ENCODE results near the gene LRRC18.

LRRC18 gene

DNA sequence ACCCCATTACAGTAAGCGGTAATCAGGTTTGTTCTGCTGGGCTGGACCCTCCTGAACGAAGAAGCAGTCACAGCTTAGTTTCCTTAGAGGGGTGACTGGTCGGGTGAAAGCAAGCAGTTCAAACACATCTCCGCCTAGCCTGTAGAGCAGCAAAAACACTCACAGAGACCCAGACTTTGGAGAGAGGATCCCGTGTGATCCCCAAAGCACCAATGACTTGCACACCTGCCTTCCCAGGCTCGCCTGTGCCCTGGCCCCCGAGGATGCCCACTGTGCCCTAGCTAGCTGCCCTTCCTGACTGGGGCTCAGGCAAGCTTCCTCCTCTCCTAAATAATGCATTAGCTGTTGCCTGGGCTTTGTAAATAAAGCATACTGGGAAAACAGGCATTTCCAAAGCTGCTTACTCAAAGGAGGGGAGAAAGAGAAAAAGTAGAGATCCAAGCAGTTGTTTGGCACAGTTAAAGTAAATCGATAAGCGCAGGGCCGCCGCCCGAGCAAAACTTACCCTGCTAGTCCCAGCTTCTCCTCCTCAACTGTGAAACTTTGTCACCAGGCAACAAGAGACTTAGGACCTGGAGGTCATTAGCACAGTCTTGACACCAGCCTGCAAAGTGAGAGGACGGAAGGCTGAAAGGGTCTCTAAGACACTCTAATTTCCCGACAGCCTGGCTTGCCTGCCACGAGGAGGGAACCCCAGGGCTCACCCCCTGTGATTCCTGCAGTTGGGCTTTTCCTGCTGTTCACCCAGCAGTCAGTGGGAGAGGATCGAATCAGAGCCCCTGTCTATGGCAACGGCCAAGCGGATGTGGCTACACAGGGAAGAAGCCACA lies 4.8 kb downstream of the LRRC18 start:
- no peak for DNase-seq (ENCODE audit: low read depth)
- no peak overlapping the region for H3K4me3 ChIP-seq (ENCODE audit: low read length)
- TF ChIP-seq, protein P1, sequence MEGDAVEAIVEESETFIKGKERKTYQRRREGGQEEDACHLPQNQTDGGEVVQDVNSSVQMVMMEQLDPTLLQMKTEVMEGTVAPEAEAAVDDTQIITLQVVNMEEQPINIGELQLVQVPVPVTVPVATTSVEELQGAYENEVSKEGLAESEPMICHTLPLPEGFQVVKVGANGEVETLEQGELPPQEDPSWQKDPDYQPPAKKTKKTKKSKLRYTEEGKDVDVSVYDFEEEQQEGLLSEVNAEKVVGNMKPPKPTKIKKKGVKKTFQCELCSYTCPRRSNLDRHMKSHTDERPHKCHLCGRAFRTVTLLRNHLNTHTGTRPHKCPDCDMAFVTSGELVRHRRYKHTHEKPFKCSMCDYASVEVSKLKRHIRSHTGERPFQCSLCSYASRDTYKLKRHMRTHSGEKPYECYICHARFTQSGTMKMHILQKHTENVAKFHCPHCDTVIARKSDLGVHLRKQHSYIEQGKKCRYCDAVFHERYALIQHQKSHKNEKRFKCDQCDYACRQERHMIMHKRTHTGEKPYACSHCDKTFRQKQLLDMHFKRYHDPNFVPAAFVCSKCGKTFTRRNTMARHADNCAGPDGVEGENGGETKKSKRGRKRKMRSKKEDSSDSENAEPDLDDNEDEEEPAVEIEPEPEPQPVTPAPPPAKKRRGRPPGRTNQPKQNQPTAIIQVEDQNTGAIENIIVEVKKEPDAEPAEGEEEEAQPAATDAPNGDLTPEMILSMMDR (IDR thresholded peaks at IDR 0.05; ENCODE audit: insufficient read depth, low read depth, low read length, missing control alignments) = no peak

DNA sequence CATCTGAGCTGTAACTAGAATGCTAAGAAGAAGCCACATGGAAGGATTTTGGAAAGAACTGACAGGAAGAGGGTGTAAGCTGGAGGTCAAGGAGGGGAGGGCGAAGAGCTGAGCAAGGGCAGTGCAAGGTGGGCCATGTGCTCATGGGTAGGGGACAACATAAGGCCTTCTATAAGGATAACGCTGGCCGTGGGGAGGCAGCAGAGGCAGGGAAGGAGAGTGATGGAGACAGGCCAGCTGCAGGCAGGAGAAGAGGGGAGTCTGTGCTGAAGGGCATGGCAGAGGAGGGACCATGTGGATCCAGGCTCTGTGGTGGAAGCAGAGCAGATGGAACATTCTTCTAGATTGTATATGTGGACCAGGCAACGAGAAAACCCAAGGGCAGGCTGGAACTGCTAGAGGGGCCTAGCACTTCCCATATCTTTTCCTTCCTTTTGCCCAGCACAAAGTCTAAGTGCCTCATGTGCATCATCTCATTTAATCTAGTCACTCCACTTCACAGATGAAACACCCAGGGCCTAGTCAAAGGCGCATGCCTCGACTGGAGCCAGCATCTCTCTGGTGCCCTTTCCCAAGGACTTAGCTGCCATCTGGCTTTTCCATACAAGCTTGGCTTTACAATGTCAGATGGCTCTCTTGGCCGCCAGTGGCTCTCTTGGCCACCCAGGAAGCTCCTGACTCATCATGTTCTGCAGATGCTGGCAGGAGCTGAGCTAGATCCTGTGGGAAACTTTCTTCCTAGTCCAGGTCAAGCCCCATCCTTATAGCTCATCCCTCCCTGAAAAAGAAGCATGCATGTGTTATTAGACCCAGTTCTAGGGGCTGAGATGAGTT lies 6.6 kb downstream of the LRRC18 start:
- TF ChIP-seq, protein P1 (IDR thresholded peaks at IDR 0.05; ENCODE audit: insufficient read depth, low read depth, low read length, missing control alignments) = no peak

DNA sequence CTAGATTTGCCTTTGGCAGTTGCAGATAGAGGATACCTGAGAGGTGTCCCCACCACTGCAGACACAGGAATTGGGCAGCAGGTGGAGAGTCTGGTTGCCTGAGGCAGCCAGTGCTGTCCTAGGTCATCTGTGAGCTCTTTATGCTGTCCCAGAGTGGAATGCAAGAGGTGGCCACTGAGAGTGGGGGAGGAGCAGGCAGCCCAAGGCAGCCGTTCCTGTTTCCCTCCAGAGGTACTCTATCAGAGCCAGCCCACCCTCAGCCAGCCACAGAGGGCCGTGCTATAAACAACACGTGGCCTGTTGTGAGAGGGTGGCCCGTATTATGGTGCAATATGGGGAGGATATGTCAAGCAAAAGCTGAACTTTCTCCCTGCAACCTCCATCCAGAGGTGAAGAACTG lies 8.5 kb downstream of the LRRC18 start:
- H3K4me3 ChIP-seq (ENCODE audit: low read length) = no peak overlapping the region
- DNase-seq (ENCODE audit: low read depth) = no peak
- TF ChIP-seq, protein P1 (IDR thresholded peaks at IDR 0.05; ENCODE audit: insufficient read depth, low read depth, low read length, missing control alignments) = no peak

More for the DNA sequence above, 6.6 kb downstream of the LRRC18 start:
- DNase-seq (ENCODE audit: low read depth) = no peak
- H3K4me3 ChIP-seq (ENCODE audit: low read length) = no peak overlapping the region

DNA sequence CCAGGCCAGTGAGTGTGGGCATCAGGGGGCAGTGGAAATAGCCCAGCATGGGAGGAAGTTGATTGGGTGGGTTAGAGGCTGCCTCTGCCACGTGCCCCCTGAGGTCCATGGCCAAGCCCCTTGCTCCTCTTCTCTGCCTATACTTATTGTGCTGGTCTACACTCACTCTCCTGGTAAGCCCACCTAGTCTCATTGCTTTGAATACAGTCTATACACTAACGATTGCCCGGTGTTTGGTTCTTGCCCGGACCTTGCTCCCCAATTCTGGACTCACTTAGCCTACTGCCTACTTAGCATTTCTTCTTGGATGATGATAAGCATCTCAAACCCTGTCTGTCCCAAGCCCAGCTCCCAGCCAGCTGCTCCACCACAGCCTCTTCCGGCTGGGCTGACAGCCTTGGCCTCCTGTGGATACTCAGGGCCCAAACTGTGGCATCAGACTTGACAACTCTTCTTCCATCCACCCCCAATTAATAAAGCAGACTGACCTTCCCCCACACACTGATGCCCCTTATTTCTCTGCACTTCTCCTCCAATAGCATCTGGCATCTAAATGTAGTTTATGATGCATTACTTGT lies 10.1 kb downstream of the LRRC18 start:
- no peak for DNase-seq (ENCODE audit: low read depth)
- no peak overlapping the region for H3K4me3 ChIP-seq (ENCODE audit: low read length)
- TF ChIP-seq, protein P1 (IDR thresholded peaks at IDR 0.05; ENCODE audit: insufficient read depth, low read depth, low read length, missing control alignments) = no peak

DNA sequence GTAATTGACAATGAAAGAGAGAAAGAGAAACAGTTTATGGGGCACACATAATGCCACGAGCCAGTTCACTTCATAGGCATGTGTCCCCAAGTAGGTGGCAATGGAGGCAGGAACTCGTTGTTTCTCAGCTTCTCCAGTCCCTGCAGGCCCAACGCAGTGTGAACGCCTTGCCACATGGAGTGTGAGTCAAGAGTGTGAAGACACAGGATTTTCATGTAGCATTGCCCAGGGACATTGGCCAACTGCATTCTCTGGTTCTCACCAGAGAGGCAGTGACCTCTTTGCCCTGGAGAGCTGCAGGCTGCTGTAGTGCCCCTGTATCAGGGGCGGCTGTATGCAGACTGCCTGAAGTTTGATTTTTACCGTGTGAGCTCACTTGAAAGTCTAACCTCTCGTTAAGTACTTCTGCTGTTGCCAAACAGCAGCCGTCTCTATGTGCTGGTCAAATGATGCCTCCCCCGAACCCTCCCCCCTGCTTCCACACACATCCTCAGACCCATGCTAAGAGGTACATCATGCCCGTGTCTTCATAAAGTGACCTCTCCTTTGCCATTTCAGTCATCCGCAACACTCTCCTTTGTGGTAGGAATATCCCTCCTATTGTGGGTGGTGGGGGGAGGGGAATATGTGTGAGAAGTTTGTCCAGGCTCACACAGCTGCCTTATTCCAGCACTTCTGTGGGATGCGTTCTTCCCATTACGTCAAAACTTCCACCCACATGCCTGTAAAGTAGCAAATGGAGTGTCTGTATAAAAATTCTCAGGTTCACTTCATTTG lies 12.7 kb downstream of the LRRC18 start:
- TF ChIP-seq, protein P1 (IDR thresholded peaks at IDR 0.05; ENCODE audit: insufficient read depth, low read depth, low read length, missing control alignments) = no peak
- no peak for DNase-seq (ENCODE audit: low read depth)
- H3K4me3 ChIP-seq (ENCODE audit: low read length) = no peak overlapping the region

DNA sequence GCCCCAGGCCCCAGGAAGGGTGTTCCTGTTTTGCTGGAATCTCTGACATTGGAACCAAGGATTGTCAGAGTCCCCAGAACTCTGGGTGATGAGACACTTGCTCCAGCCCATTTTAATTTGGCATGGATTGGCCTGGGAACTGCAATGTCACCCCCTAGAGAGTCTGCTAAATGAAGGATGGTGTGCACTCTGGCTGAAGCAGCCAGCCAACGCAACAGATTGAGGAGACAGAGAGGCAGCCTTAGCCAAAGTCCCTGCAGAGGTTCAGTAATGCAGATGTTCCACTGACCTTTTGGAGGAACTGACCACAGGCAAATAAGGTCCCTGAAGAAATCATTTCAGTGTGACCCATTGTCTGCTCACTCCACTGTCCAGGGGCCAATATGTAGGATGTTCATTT lies 13.4 kb downstream of the LRRC18 start:
- H3K4me3 ChIP-seq (ENCODE audit: low read length) = no peak overlapping the region
- TF ChIP-seq, protein P1 (IDR thresholded peaks at IDR 0.05; ENCODE audit: insufficient read depth, low read depth, low read length, missing control alignments) = no peak
- DNase-seq (ENCODE audit: low read depth) = no peak

Measured in epithelial cell of esophagus (primary cell).